Measurements from ENCODE around the gene SHISA9. TPM values are rescaled to one million over a fixed set of nuclear protein-coding genes. Genes with fewer than 3 reads are reported as not detected.

SHISA9 gene
- total and polyA plus RNA-seq, 2 of the 4 experiments (the other 2 are of a cell fraction): under 0.01 TPM; not detected in 1

DNA sequence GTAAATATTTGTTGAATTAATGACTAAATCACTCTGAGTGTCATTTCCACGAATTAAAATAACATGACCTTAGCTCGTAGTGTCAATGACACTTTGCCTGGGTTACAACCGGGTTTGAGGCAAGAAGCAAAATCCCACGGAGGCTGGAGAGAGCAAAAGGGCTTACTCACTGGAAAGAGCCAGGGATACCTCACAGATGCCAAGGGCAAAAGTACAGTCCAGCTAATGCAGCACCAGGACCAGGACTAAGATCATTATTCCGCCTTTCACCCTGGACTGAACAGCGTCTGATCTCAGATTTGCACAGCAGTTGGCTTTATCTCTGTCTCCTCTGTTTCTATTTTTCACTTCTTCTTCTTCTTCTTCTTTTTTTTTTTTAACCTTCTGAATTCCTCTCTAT, 175.5 kb downstream of the SHISA9 start:
- CTCF ChIA-PET: no interaction called here
- no peak overlapping the region for H4K8ac ChIP-seq (ENCODE audit: low read depth in 2 of 2, low read length in 2 of 2)
- WGBS, 2 experiments (ENCODE audit: extremely low coverage in 2 of 2, insufficient read length in 1 of 2): 52% methylated on average over 5 of the region's 6 CpGs; no CpG with 5 or more reads in 1 of the 2 experiments
- H3K79me1 ChIP-seq (ENCODE audit: low read depth in 1 of 2, low read length in 2 of 2): no peaks in the 10 kb centered on the region
- no peak overlapping the region for H3K23ac ChIP-seq (ENCODE audit: low read depth, low read length)
- no peak overlapping the region for H2BK15ac ChIP-seq (ENCODE audit: low read depth, low read length)
- no peak overlapping the region for H2AK5ac ChIP-seq (ENCODE audit: low read depth, low read length)
- no peak overlapping the region for H3K27ac ChIP-seq (ENCODE audit: insufficient read depth, low read length)
- H3K4me1 ChIP-seq (ENCODE audit: control insufficient read depth, insufficient read depth, low read length): no peaks in the 10 kb centered on the region
- ATAC-seq (ENCODE audit: low read depth) (no peak), DNase-seq (no peak)
- H3K27me3 ChIP-seq (ENCODE audit: control insufficient read depth, insufficient read depth, low read length): no peaks in the 10 kb centered on the region
- H2BK5ac ChIP-seq (ENCODE audit: low read depth, low read length, poor library complexity, severe bottlenecking): no peak overlapping the region
- TF ChIP-seq BHLHE40 (IDR thresholded peaks at IDR 0.05; ENCODE audit: low read depth, low read length) (no peak), NFE2L2 (IDR thresholded peaks at IDR 0.05; ENCODE audit: low read depth, low read length) (no peak), RFX5 (IDR thresholded peaks at IDR 0.05; ENCODE audit: low read depth, low read length) (no peak), ELK1 (IDR thresholded peaks at IDR 0.05; ENCODE audit: borderline replicate concordance, low read depth, low read length) (no peak), CEBPB (IDR thresholded peaks at IDR 0.05; ENCODE audit: low read depth, low read length) (no peak), MAFK (IDR thresholded peaks at IDR 0.05; ENCODE audit: low read depth, low read length) (no peak), POLR2A (IDR thresholded peaks at IDR 0.05; ENCODE audit: low read depth, low read length) (no peak), CHD1 (IDR thresholded peaks at IDR 0.05; ENCODE audit: low read depth, low read length) (no peak), SMC3 (IDR thresholded peaks at IDR 0.05; ENCODE audit: low read depth, low read length) (no peak), RAD21 (IDR thresholded peaks at IDR 0.05; ENCODE audit: low read length) (no peak)
- TF ChIP-seq, protein P1, sequence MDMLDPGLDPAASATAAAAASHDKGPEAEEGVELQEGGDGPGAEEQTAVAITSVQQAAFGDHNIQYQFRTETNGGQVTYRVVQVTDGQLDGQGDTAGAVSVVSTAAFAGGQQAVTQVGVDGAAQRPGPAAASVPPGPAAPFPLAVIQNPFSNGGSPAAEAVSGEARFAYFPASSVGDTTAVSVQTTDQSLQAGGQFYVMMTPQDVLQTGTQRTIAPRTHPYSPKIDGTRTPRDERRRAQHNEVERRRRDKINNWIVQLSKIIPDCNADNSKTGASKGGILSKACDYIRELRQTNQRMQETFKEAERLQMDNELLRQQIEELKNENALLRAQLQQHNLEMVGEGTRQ (IDR thresholded peaks at IDR 0.05; ENCODE audit: low read depth, low read length): no peak
- H3K4me3 ChIP-seq (ENCODE audit: insufficient read depth, low read depth, low read length): no peak overlapping the region
- no peak overlapping the region for H2AK9ac ChIP-seq (replicated peaks; ENCODE audit: low read depth, low read length, poor library complexity)
- no peaks in the 10 kb centered on the region for H3K36me3 ChIP-seq (ENCODE audit: control insufficient read depth, insufficient read depth, low read length)
- H3K4ac ChIP-seq (ENCODE audit: low read depth, low read length): no peak overlapping the region
- intact Hi-C loops (cut with micrococcal nuclease) (no loop called here), in situ Hi-C loops (cut with MboI; ENCODE audit: low sequenced_read_pairs) (no loop called here), dilution Hi-C loops (cut with HindIII; ENCODE audit: low sequenced_read_pairs, unreplicated experiment) (no loop called here)
- H3K56ac ChIP-seq (ENCODE audit: extremely low read depth, insufficient read depth, low read length): no peak overlapping the region
- no peak overlapping the region for H2BK20ac ChIP-seq (ENCODE audit: low read depth, low read length)
- H4K5ac ChIP-seq (ENCODE audit: low read depth, low read length): no peak overlapping the region
- no peak overlapping the region for H2AFZ ChIP-seq (replicated peaks; ENCODE audit: low read length, poor library complexity)
- no peak overlapping the region for H3K9ac ChIP-seq (ENCODE audit: low read depth, low read length)
- H4K91ac ChIP-seq (ENCODE audit: insufficient read depth, low read depth, low read length): no peak overlapping the region
- BruUV-seq (replicated peaks): no TSS peak
- POLR2A ChIA-PET (ENCODE audit: unreplicated experiment): no interaction called here
- H3K9me1 ChIP-seq (ENCODE audit: insufficient read depth, low read length): no peaks in the 10 kb centered on the region
- no peak overlapping the region for H2BK120ac ChIP-seq (ENCODE audit: low read depth, low read length)
- H3K14ac ChIP-seq (replicated peaks; ENCODE audit: low read depth, low read length): no peak overlapping the region
- peaks cover 23% of the 10 kb centered on the region for H3K9me3 ChIP-seq (ENCODE audit: control insufficient read depth, insufficient read depth, low read length)
- H3K4me2 ChIP-seq (ENCODE audit: low read depth, low read length): no peak overlapping the region
- no peaks in the 10 kb centered on the region for H4K20me1 ChIP-seq (ENCODE audit: insufficient read depth, low read length)
- H3K18ac ChIP-seq (ENCODE audit: low read depth, low read length): no peak overlapping the region
